Stimulated activated CD8-positive, alpha-beta memory T cell treated with anti-CD3 and anti-CD28 coated beads, Interleukin-12 subunit alpha, Interleukin-12 subunit beta, amount 100 ng/mL, for 24 hours (primary cell): ENCODE data around the gene KAZN.

Experiments
- DNase-seq: peaks from one replicate; pipeline ENCODE4 v3.0.0-alpha.2; 2020; ENCODE audit errors: extremely low read depth

KAZN gene

DNA sequence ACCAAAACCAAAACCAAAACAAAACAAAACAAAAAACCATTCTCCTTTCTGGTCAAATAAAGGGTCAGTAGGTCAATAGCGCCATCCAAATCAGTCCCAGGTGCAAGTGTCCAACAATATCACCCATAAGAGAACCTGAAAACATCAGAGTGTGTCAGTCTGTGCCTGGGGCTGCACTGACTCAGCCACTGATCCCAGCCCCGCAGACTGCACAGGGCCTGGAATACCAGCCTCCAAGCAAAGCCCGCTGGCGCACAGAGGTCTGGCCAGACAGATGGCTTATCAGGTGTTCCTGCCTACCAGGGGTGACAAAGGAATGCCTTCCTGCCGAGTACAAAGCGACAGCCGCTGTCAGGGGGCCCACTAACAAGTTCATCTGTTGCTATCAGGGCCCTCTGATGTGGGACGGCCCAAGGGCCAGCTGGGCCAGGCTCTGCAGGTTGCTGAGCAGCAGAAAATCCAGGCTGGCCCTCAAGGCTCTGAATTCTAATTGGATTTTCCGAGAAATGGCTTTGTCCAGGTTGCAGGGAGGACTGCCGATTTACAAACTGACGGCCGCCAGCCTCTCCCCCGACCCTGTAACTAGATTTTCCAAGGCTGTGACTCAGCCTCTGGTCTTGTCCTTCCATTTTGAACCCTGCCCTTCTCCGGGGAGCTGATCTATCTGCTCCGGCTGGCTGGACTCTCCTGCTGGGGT is 541.3 kb downstream of the KAZN start:
- DNase-seq, result no peak

DNA sequence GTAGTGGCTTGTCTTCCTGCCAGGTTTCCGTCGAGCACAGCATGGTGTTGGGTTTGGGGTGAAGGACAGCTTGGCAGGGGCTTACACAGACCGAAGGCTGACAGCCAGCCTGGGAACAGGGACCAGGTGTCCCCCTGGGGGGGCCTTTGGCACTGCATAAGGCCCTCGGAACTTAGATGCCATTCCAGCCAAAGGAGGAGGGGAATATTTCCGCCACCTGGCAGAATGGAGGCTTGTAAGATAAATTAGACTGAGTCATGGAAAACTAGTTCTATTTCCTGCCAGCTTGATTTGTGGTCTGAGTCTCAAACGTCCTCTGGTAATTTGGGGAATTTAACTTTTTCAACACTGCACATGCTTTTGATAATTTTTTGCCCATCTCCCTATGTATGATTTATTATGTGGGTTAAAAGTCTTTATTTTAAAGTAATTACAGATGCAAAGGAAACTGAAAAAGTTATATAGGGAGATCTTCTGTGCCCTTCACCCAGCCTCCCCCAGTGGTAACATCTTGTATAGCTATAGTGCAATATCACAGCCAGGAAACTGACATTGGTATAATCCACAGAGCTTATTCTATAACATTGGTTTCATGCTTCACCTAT is 543.6 kb downstream of the KAZN start:
- DNase-seq, result no peak

DNA sequence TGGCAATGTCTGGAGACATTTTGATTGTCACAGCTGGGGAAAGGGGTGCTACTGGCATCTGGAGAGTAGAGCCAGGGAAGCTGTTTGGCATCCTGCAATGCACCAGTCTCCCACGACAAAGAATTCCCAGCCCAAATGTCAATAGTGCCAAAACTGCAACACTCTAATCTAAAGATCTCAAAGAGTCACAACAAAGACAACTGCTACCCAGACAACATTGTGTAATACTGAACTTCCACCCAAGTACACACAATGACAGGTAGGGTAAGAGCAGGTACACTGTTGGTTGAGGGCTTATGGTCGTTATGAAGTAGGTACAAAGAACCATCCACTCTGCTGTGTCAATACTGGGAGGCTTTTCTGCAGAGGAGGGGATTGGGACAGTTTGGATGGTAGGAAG is 546.8 kb downstream of the KAZN start:
- no peak for DNase-seq

DNA sequence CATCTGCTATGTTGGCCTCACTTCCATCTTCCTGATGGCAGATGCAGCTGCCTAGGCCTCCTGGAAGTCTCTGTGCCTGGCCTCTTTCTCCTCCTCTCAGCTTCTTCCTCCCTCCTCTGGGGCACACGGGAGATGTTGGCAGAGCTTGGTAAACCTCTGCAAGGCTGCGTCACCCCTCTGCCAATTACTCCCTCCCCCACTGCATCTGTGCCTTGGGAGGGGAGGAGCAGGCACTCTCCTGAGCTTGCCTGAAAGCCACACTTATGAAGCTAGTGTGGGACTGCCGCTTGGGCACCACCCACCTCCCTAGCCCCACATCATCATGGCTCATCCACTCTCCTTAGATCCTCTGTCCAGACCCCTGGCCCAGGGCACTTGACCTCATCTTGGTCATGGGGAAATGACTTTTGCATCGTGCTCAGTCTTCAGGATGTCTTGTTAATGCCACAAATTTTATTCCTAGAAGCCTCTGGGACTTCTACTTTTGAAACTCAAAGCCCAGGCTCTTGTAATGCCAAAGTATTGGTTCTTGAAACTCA is 547.7 kb downstream of the KAZN start:
- no peak for DNase-seq

DNA sequence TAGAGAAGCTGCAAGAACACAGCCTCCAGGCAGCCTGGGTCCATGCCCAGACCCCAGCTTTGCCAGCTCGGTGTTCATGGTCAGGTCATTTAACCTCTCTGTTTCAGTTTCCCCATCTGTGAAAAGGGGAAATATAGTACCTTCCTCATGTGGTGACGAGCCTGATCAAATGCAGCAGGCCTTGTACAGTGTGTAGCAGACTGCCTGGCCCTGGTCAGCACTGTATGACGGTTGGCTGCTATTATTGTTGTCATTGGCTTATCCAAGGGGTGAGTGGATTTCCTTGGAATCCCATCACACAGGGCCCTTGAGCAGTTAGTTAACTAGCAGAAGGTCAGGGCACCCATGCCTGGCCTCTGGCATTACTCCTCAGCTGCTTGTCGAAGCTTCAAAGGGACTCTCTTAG is 548.5 kb downstream of the KAZN start:
- DNase-seq, result no peak

DNA sequence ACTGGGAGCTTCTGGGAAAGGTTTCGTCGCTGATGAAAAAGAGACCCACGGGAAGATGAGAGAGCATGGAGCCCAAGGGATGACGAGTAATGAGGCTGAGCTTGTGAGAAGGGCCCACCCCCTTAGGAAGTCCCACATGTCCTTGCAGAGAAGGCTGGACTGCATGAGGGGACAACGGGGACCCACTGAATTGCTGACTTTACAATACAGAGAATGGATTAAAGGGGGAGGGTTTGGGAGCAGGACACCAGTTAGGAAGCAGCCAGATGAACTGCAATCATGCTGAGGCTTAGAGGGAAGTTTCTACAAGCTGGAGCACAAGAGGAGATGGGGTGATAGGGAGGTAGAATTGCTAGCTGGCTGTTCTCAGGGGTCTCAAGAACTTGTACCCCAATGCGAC is 549.5 kb downstream of the KAZN start:
- DNase-seq, result no peak

DNA sequence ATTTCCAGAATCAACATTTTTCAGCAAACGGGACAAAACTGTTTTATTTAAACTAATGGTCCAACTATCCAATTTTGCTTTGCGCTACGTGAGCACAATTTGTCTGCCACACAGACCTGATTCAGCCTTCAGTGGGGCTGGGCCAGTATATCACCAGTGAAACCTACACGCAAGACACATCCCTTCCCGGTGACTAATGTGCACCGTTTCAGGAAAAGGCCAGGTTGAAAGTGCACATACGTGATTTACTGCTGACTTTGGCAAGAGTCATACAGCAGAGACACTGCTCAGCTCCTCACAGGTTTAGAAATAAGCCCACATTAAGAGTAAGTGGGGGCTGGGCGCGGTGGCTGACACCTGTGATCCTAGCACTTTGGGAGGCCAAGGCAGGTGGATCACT is 550.0 kb downstream of the KAZN start:
- DNase-seq, result no peak

DNA sequence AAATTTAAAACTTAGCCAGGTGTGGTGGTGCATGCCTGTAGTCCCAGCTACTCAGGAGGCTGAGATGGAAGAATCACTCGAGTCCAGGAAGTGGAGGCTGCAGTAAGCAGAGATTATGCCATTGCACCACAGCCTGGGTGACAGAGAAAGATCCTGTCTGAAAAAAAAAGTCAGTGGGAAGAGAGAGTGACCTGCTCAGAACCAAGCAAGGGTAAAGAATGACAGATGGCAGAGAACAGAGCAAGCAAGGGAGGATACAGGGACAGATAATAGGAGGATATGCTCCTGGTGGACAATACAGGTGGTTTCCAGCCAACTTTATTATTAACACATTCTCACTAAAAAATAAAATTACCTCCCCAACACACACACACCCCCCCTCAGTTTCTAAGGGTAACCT is 550.5 kb downstream of the KAZN start:
- no peak for DNase-seq

DNA sequence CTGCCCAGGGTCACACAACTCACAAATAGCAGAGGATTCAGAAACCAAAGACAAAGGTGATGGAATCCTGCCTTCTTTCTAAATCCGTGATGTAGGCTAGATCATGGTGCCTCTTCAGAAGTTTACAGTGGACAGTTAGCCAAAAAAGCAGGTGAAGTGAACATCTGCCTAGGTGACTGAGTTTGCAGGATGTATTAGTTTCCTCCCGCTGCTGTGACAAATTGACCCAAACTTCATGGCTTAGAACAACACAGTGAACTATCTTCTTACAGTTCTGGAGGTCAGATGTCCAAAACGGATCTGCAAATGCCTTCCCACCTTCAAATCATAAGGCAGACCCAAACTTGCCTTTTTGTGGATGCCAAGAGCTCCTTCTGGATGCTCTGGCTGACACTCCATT is 551.9 kb downstream of the KAZN start:
- no peak for DNase-seq

DNA sequence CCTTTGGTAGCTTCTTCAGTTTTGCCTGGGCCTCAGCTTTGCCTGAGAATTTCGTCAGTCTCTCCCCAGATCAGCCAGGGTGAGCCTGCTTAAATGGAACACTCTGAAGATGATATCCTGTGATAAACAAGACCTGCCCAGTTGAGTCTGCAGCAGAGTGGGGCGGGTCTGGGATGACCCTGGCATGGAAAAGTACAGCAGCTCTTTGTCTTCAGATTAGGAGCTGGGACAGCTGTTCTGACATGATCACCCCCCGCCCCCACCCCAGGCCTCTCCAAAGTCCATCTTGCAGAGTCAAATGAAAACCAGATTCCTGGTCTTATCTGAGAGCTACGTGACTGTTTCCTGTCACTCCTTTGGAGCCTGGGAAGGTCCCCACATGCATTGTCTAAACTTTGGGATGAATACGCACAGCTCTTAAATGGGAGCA is 552.9 kb downstream of the KAZN start:
- DNase-seq, result no peak

DNA sequence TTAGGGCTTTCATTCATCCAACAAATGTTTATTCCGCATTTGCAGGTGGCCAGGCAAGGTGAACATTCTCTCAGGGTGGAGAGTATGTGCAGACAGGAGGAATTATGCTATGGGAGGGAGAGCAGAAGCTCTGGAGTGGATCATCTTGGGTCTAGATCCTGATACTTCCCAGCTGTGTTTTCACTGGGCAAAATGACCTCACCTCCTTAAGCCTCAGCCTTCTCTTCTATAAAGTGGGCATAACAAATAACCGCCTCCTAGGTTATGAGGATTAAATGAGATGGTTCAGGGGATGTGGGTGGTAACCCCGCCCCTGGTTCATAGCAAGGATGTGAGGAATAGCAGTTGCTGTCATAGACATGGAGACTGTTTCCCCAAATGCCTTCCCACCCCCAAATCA is 553.4 kb downstream of the KAZN start:
- DNase-seq, result no peak

DNA sequence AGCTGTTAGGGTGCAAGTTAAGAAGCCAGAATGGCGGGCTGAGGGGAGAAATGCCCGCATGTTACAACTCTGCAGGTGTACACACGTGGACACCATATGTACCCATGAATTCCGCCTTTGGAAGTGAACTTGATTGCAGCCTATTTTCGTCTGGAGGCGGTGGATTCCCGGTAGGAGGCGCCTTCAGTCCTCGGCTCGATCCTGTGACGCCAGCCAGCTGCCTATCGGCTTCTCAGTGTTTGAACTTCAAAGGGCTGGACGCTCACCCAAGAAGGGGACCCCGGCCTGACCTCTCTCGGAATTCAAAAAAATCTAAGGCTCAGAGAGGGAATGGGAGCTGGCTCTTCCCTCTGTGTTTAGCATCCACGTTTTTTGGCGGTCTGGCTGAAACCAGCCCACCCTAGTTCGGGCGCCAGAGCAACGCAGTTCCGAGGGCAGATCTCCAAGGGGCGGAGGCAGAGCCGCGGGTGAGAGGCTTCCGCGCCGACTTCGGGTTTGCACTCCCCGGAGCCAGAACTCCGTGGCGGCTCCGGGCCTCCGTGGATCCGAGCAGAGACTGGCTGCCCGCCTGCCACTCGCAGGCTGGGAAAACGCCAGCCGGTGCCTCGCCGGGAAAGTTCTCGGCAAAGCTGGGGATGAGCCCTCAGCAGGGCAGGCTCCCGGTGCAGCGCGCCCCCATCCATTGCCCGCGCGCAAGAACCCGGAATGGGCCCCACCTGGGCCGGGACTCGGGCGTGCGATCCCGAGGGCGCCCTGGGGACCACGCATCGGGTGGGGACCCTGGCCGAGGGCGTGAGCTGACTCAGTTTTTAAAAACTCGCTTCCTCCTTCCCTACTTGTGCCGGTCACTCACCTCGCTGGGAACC is 554.1 kb downstream of the KAZN start:
- DNase-seq, result no peak

DNA sequence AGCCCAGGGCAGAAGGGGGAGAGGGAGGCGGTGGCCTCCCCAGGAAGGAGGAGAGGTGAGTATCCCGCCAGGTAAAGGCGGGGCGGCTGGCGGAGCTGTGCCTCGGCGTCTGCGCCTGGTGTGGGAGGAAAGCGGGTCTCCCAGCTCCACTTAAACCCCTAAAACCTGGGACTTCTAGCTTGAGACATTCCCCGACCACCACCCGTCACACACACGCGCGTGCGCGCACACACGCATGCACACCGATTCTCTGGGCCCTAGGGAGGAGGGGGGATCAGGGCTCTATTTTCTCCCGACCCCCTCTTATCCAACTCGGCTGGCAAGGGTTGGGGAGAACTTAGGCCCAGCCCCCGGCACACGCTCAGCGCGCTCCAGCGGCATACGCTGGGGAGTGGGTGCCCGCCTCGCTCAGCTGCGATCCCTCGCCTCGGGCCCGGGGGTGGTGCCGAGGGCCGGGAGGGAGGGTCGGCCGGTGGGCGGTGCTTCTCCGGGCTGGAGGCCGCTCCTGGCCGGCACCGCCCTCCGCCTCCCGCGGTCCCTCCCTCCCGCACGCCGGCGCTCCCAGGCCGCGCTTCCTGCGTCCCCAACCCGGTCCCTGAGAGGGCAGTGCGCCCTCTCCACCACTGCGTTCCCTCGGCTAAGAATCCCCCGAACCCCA is 554.8 kb downstream of the KAZN start, which contains the start of gene TMEM51:
TSS of gene TMEM51 (plus strand) at position 564 of the 658 bp plus-strand sequence. CDS start 61,341 bp downstream, outside the sequence.
- DNase-seq, result no peak

DNA sequence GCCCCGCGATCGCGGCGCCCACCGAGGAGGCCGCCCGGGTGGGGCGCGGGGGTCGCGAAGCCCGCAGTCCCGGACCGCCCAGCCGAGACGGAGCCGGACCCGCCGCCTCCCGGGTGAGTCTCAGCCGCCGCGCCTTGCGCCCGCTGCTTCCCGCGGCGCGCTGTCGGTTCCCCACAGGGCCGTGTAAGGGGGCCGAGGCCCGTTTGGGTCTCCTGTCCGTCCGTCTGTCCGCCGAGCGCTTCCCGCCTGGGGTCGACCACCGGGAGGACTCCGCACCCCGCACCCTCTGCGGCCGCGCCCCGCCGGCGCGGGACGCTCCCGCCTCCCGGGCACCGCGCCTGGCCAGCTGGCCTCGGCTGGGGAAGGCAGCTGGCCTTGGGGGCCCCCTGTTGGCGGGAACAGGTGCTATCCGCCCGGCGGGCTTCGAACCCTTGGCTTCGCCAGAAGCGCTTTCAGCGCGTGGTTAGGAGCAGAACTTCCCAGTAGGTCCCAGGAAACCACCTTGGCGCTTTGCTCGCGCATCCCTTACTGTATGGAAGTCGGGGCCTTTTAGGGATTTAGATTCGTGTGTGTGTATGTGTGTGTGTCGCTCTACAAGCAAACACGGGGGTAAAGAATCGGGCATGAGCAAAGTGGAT is 555.5 kb downstream of the KAZN start:
- DNase-seq, result no peak

DNA sequence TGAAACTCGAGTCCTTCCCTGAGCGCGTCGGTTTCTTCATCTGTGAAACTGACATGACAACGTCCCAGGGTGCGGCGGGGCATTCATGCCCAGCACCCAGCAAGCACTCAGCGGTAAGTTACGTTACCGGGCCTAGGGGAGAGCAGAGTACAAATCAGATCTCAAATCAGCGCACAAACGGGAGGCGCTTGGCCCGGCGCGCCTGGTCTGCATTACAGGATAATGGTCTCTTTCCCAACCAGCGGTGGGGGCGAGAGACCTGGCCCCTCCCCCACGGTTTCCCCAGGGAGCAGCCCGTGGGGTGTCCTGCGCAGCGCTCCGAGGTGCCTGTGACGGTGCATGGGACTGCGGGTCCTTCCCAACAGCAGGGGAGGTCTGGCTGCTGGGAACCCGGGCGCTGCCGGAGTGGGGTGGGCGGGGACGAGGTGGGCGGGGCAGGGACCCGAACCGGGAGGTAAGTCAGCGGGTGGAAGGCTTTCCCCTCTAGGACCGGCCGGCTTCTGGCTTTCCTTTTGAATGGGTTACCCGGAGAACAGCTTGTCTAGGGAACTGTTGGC is 556.1 kb downstream of the KAZN start:
- DNase-seq, result no peak

DNA sequence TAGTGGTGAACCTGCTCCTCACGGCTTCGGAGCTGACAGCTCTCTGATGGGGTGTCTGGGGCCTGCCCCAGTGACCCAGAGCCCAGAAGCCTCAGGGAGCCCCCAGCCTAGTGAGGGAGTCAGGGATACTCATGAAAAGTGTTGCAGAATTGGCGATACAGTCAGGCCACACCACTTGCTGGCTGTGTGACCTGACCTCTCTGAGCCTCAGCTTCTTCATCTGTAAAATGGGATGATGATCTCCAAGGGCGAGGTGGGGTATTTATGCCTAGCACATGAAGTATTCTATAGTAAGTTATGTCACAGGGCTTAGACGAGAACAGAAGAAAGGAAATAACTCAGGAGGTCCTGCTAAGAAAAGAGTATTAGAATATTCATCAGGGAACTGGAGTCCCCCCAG is 556.7 kb downstream of the KAZN start:
- DNase-seq, result no peak

DNA sequence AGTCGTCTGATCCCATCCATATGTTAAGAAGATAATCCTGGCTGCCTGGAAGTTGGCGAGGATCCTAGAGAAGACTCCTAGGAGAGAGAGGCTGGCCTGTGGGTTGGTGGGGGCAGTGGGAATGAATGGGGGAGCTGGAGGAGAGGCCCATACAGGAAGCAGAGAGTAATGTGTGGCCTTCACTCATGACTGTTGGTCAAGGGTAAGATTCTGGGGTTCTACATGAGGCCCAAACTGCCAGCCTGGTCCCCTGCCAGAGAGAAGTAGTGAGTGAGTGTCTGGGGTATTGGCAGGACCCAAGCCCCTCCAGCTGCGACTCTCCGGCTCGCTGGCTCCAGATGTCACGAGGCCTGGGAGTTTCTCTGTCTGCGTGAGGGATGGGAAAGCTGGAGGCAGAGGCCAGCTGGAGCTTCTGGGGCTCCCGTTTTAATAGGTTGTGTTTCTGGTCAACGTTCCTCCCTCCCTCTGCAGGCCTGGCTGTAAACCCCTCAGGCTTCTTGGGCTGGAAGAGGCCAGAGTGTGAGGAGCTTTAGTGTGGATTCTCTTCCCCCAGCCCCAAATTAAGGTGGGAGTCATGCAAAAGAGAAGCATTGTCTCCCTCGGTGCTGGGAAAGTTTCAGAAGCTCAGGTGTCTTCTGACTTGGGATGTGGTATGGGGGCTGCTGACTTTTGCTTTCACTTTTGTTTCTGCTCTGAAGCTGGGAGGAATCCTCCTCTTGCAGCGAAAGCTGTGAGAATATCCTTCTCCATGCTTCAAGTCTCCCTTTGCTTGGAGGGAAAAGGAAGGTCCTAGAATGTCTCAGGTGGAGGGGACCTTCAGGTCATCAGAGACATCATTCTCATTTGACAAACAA is 557.6 kb downstream of the KAZN start:
- no peak for DNase-seq

DNA sequence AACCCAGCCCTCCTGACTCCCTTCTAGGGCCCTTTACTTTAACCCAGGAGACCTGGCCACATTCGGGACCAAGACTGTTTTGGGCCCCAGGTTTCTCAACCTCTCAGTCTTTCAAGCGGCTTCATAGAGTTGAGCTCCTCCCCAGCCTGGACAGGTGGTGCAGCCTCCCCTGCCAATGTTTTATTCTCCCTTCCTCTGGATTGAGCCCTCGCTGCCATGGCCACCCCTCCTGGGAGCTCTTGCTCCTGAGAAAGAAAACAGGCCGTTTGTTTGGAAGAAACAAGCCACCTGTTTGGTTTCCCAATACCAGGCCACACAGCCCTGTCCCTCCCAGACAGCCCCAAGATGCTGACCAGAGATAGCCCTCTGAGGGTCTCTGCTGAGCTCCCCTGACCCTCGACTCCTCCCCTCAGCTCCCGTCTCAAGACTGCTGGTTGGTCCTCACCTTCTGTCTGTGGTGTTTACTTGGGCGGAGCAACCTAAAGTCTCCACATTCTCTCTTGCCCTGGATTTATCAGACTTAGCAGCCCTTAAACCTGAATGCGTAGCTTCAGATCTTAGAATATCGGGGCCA is 558.4 kb downstream of the KAZN start:
- DNase-seq, result no peak

DNA sequence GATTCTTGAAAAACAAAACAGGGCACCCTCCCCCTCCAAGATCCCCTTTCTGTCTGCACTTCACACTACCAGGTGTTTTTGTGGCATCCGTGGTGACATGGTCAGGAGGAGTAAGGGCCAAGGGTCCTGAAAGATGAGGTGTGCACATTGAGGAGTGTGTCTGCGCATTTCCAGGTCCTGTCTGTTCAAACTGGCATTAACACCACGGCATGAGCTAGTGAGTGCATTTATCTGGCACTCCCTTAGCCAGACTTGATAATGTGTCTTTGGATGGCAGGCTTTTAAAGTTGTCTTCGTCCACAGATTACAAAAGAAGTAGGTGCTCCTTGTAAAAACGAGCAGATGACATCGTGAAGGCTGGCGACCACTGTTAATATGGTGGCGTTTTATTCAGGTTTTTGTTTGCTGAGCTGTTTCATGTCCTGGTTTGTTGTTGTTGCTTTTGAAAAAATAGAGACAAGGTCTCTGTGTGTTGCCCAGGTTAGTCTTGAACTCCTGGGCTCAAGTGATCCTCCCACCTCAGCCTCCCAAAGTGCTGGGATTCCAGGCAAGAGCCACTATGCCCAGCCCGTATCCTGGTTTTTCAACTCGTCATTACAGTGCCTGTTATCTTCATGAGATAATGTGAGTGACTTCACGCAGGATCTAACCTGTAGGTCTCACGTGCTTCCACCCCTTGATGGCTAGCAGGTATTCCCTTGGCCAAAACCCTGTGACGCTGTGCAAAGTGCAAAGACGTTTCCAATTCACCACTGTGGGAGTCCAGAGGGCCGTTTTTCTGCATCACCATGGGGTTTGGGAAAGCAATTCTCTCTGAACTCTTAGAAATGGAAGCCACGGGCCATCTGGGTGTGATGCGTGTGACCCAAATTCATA is 559.3 kb downstream of the KAZN start:
- DNase-seq, result no peak
